ENCODE results near the gene LAPTM5.
"Not testable (repeated sequence)": the region's sequence is repeated elsewhere in the genome, so short reads cannot be mapped to it uniquely, and the experiment has no call there.

The LAPTM5 gene

DNA sequence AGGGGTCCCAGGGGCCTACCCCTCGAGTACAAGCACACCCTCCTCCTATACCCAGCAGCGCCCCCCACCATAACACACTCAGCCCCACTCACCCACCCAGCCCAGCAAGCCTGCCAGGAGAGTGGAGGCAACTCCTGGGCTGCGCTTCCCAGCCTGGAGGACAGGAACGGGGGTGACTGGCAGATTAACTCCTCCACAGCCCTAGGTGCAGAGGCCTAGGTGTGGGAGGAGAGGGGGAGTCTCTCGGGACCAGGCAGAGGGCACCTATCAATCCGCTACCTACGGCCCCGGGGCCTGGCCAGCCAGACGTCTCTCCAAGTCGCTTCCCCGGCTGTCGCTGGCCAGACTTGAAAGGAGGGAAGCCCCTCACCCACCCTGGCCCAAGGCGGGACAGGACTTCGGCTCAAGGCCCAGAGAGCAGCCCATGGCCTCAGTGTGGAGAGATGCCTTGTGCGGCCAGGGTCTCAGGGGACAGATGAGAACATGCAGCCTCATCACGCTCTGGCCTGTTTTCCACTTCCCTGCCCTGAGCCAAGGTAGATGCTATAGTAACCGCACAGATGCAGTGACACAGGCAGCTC is 59.1 kb downstream of the LAPTM5 start:
- in situ Hi-C loops (cut with HindIII; ENCODE audit: low sequenced_read_pairs), result no loop called here

DNA sequence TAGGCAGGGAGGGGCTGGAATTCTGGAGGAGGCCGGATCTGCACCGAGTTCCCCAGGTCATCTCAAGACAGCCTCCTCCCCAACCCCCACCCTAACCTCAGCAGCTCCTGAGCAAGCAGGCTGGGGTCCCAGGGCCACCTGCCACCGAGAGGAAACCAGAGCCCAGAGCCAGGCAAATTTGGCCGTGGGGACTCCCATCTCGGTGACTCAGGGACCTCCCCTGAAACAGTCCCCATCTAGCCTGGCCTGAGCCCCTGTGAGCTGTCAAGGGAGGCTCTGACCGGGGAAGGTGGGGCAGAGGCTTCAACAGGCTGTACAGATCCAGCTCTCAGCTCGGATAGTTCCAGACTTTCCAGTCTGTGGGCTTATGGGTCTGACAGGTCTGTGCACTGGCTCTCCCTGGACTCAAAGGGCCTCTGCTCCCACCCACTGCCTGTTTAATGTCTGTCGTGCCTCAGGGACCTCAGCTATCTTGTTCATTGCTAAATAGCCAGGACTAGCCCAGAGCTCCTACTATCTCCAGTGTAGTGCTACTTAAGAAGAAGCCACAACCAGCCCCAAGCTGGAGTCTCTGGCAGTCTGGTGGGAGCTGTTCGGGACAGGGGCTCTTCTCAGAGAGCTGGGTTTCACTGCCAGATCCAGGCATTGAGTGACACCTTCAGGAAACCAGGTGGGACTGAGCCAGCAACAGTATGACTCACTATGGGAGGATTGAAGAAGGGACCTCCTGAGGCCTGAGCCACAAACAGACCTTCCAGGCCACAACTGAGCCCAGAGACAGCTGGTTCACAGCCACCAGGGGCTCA is 59.8 kb downstream of the LAPTM5 start:
- in situ Hi-C loops (cut with HindIII; ENCODE audit: low sequenced_read_pairs), result no loop called here

DNA sequence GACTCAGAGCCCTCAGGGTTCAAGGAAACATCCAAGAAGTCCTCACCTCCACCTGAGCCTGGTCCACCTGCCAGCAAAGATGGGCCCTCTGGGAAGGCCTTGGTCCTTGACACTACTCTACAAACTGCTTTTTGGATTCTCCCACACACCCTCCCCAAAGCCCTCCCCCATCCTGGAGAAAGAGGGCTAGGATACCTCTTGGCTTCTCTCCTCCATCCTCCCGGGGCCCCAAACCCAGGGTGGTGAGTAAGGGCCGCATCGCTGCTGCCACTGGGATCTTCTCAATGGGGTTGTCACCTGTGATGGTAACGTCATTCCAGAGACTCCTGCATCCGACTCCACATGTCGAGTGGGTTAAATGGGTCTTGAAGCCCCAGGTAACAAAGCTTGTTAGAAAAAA is 60.7 kb downstream of the LAPTM5 start:
- in situ Hi-C loops (cut with HindIII; ENCODE audit: low sequenced_read_pairs), result no loop called here

DNA sequence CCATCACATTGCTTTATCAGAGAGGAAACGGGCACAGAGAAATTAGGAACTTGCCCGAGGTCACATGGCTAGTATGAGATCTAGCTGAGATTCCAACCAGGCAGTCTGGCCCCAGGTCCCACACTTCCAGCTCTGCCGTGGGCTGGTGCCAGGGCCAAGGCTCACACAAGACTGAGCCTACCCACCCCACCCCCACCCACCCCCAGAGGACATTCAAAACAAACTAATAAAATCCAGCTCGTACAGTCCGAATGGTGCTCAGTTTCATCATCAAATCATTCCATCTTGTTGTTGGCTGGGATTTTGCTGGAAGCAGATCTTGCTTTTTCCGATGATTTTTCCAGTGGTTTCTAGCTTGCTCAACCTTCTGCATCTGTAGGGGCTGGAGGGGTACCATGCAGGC is 62.1 kb downstream of the LAPTM5 start:
- in situ Hi-C loops (cut with HindIII; ENCODE audit: low sequenced_read_pairs), result no loop called here

DNA sequence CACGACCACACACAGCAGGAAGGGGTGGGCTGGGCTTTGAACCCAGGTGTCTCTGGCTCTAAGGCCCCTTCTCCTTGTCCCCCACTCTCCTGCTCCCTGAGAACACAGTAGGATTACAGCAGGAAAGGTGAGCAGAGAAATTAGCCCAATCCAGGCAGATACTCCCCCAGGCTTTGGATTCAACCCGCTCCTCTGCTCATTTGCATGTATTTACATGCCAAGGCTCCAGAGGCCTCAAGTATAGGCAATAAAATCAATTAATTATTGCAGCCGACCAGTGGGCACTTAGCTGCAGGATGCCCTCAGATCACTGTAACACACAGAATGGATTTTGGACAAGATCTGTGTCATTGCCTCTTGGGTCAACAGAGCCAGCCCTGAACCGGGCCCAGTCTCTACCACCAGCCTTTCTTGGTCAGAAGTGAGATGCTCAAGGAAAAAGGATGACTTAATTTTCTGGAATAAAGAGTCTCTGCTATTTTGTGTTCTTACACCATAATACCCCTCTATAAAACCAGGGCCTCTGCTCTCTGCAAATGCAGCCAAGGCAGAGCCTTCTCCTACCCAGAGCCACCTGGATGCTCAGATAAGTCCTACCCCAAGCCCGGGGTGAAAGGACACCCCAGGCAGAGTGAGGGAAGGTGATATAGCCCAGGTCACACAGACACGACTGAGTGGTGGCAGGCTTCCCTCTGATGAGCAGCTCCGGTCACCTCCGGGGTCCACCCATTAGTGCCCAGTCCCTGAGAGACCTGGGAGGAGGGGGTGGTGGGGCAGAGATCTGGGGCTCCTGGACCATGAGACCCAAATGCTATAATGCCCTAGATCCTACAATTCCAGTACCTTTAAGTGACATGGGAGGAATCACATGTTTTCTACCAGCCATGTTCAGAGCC is 63.0 kb downstream of the LAPTM5 start:
- in situ Hi-C loops (cut with HindIII; ENCODE audit: low sequenced_read_pairs), result no loop called here

DNA sequence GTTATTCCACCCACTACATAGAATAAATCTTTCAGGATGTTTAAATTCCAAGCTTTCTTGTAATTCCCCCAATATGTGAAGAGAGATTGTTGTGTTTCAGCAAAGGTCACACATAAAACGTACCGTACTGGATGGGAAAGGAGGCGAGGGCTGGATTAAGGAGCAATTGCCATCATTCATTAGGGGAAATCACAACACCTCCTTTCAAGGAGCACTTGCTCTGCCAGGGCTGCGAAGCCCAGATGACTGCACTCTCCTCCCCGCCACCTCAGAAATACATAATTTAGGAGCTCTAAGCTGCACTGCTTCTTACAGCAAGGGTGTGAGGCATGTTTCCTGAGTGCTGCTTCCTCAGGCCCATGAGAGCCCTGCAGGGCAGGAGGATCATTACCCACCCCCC is 63.8 kb downstream of the LAPTM5 start:
- in situ Hi-C loops (cut with HindIII; ENCODE audit: low sequenced_read_pairs), result no loop called here

DNA sequence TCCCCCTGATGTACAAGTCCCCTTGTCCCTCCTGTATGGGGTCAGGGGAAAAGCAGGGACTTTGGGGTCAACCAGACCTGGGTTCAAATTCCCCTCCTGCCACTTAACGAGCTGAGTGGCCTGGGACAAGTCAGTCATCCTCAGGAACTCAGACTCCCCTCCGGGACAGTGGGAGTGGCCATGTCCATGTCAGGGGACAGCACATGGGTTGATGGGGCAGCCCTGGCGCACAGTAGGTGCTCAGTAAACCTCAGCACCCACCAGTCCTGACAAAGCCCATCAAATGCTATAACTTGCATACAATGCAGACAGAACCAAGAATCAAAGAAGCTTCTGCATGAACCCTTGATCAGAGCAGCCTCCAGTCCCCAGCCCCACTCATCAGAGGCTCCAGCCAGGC is 64.2 kb downstream of the LAPTM5 start:
- in situ Hi-C loops (cut with HindIII; ENCODE audit: low sequenced_read_pairs), result no loop called here

DNA sequence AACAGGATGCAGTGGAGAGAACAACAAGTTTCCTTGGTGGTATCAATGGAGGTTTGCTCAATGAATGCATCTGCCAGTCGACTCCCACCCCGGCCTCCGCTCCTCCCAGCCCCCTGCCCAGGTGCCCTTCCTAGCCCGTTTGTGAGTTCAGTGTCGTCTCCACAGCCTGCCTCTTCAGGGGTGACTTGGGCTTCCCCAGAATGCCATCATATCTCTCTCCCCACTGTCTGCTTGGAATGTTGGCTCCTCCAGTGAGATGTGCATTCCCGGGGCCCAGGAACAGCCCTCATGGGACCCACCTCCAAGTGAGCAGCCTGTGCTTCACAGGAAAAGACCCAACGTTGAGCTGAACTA is 64.6 kb downstream of the LAPTM5 start:
- in situ Hi-C loops (cut with HindIII; ENCODE audit: low sequenced_read_pairs), result no loop called here

DNA sequence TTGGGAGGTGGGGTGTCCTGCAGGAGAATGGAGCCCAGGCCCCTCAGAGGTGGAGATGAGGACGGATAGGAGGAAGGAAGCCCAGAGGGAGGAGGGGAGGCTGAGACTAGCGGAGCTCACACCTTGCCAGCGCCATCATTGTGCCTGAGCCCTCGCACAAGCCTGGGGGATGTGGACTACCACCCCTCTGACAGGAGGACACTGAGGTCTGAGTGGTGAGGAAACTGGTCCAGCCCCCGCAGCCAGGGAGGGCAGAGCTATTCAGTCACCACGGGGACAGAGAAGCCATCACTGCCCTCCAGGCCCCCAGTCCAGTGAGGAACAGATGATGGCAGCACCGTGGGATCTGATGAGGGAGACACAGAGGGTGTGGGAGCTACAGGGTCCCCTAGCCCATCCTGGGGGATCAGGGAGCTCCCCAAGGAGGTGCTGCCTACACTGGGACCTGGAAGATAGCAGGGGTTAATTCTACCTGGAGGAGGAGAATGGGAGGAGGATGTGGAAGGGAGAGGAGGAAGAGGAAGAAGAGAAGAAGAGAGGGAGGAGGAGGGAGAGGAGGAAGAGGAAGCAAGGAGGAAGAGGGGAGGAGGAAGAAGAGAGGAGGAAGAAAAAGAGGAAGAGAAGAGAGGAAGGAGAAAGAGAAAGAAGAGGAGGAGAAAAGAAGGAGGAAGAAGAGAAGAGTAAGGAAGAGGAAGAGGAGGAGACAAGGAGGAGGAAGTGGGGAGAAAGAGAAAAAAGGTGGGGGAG is 65.2 kb downstream of the LAPTM5 start:
- in situ Hi-C loops (cut with HindIII; ENCODE audit: low sequenced_read_pairs), result no loop called here

DNA sequence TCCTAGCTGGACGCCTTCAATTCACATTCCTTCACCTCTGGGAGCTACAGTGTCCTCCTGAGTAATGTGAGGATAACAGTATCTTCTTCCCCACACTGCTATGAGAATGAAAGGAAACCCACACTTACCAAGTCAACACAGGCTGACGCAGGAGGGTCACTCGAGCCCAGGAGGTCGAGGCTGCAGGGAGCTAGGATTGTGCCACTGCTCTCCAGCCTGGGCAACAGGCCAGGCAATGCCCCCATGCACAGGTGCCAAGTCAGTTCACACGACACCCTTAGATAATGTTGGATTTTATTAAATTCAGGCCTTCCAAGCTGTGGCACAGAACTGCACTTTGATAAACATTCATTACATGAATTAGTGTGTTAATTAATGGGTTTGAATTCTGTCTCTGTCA is 66.1 kb downstream of the LAPTM5 start:
- in situ Hi-C loops (cut with HindIII; ENCODE audit: low sequenced_read_pairs), result no loop called here

DNA sequence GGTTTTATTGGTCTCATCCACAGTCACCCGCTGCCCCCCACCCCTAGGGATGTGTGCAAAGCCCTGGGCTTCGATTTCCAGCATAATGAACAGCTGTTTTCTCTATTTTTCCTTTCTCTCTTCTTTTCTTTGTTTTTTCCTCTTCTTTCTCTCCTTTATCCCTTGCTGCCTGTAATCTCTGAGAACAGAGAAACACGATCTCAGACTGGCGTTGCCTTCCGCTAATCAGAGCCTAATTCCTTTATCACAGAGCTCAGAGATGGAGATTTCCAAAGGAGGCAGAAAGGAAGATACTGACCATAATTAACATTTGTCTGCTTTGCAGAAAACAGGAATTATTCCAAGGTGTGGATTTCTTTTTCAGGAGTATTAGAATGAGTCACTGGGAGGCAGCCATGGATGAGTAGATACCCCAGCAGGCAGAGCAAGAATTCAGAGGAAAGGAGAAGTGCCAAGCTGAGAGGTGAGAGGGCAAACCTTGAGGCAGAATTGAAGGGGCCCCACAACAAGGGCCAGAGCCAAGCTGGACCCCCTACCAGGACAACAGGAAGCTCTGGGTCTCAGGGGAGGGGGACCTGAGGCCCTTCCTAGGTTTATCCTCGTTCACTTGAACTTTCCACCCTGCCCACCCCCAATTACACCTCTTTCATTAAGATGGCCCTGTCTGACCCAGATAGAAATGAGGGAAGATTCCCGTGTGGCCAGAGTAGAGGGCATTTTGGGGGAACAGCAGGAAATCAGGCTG is 67.5 kb downstream of the LAPTM5 start:
- in situ Hi-C loops (cut with HindIII; ENCODE audit: low sequenced_read_pairs), result no loop called here

DNA sequence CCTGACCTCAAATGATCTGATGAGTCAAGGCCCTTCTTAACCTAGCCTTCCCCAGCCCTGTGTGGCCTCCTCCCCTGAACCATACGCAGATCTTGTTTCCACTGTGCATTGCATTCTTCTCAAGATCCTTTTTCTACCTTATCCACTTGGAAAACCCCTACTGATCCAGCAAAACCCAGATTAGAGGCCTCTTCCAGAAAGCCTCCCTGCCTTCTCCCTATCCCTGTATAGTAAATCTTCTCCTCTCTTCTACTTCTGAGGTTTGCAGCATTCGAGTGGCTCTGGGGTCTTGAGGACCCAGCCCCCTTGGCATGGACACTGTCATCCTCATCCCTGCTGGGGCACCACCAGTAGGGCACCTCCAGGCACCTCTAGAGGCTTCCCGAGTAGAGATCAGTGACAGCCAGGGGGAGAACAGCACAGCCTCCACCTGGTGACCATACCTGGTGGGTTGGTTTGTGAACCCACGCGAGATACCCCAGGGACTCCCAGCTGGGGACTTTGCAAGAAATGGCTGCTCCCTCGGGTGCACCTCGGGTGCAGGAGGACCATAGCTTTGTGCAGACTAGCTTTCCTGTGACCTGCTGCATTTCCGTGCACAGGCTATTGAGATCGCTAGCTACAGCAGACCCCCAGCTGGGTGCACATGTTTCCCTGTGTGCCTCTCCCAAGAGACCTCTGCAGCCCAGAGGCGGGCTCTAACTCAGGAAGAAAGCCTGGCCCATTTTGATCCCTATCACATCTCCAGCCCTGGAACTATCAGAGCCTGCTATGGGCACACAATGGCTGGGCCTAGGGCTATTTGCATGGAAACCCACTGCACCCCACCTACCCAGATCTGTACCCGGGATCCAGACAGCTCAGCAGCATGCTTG is 68.4 kb downstream of the LAPTM5 start:
- in situ Hi-C loops (cut with HindIII; ENCODE audit: low sequenced_read_pairs), result no loop called here

DNA sequence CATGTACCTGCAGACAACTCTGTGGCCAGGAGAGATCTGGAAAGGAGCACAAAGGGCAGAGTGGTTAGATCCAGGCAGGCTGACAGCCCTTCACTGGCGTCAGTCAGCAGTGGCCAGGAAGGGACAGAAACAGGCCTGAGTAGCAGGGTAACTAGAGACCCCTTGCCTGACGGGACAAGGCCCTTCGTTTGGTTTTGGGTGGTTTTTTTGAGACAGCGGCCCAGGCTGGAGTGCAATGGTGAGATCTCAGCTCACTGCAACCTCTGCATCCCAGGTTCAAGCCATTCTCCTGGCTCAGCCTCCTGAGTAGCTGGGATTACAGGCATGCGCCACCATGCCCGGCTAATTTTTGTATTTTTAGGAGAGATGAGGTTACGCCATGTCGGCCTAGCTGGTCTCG is 69.1 kb downstream of the LAPTM5 start:
- in situ Hi-C loops (cut with HindIII; ENCODE audit: low sequenced_read_pairs), result not testable (repeated sequence)

DNA sequence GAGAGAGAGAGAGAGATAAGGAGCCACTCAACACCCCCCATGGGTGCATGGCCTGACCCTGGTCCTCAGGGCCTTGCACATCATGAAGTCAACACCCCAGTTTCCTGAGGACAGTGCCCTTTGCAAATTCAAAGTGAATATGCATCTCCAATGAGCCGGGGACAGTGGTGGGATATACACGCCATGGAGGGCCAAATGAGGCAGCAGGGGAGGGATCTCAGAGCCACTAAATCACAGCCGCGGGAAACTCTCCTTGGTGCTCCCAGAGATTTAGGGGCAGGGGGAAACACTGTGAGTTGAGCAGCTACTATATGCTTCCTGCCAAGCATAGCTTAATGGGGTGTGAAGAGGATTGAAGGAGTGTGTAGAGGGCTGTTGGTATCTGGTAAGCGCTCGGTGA is 69.7 kb downstream of the LAPTM5 start:
- in situ Hi-C loops (cut with HindIII; ENCODE audit: low sequenced_read_pairs), result no loop called here

DNA sequence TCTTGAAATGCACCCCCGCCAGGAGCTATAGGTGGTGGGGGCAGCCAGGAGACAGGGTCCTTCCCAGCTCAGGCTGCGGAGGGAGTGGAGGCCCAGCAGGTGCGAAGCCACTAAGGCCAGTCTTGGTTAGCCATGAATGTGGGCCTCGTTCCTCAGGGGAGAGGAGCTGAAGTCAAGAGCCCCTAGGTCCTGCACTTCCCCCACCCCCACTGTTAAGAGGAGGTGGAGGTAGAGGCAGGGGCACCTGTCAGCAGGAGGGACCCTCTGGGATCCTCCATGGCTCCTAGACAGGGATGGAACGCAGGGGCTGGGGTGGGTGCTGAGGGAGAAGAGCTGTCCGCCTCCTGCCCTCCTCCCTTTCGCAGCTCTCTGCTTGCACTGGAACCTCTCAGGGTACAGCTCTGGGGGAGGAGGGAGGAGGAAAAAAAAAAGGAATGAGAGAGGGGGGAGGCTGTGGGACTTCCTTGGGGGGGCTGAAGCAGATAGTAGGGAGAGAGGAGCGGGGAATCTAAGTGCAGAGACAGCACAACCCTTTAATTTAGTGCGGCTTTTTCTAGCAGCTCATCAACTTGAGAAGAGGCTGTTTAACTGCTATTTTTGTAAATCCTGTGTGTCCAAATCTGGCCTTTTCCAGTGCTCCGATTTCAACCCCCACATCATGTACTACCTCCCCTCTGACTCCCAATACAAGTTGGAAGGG is 71.2 kb downstream of the LAPTM5 start:
- in situ Hi-C loops (cut with HindIII; ENCODE audit: low sequenced_read_pairs), result no loop called here

DNA sequence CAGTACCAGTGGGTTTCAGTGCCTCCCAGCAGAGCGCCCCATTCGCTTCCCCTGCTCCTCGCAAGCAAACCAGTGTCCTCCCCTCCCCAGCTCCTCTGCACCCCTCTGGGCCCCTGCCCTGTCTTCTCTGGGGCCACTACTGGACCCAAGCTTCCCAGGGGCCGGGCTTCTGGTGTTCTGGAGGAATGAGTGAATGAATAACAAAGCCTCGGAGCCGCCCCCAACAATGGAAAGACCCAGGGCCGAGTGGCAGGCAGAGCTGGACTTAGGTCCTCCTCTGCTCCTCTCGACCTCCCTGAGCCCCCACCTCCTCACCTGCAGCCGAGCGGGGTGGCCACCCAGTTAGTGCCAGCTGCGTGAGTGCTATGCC is 71.8 kb downstream of the LAPTM5 start:
- in situ Hi-C loops (cut with HindIII; ENCODE audit: low sequenced_read_pairs), result no loop called here

DNA sequence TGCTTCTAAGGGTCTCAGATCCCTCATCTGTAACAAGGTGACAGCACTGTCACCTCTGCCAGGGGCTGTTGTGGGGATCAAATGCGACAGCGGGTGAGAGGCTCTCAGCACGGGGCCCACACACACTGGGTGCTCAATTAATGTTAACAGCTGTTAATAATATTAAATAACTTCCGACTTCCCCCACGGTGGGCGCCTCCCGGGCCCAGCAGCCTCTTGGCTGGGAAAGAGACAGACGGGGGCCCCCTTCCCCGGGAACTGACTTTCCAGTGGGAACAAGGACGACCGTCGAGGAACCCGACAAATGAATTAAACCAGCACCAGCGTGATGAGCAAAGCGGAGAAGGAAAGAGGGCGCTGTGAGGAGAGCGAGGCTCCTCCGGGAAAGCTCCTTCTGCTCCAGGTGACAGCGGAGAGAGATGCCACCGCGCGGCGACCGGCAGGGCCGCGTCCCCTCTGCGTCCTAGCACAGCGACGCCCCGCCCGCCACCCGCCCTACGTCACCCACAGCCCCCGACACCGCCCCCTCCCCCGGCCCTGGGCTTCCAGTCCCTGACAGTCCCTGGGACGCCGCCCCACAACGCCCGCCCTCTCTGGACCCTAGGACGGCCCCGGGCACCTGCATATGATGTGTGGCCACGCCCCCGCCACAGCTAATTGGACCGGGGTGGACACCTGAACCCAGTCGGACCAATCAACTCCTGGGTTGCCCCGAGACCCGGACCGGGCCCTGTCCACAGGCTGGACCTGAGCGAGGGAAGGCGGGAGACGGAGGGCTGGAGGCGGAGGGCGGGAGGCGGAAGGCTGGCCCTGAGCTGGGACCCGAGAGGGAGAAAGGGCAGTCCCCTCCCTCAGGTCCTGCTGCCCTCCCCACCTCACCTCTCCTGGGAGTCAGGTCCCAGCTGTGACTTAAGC is 72.4 kb downstream of the LAPTM5 start:
- in situ Hi-C loops (cut with HindIII; ENCODE audit: low sequenced_read_pairs), result no loop called here

DNA sequence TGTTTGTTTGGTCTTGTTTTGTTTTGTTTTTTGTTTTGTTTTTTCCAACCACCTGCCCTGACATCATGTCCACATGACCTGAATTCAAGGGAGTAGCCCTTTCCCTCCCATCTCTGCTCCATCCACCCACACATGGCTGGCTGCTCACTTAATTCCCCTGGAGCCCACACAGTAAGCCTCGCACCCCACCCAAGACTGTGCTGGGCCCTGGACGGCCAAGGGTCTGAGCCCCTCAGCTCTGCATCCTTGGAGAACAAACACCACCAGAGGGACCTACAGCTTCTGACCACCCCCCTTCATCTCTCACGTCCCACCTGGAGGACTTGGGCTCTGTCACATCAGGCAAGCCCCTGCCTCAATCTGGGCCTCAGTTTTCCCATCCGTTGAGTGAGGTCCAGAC is 73.3 kb downstream of the LAPTM5 start:
- in situ Hi-C loops (cut with HindIII; ENCODE audit: low sequenced_read_pairs), result no loop called here
